Measurements from ENCODE around the gene SRPX.

The SRPX gene

GRCh38 chrX:38214551-38215531 lies 5.8 kb downstream of the SRPX start:
- no peaks in the 10 kb centered on the region for H3K79me2 ChIP-seq (ENCODE audit: control insufficient read depth, insufficient read depth, low read length, poor library complexity)
- H3K18ac ChIP-seq (ENCODE audit: low read length) = no peak overlapping the region
- no peak overlapping the region for H2BK12ac ChIP-seq (ENCODE audit: low read length)
- no peak overlapping the region for H2BK5ac ChIP-seq (ENCODE audit: low read depth, low read length, poor library complexity)
- no peak overlapping the region for H2AFZ ChIP-seq (ENCODE audit: insufficient read depth, low read length, poor library complexity)
- H3K4ac ChIP-seq (ENCODE audit: low read depth, low read length) = no peak overlapping the region
- H3K36me3 ChIP-seq (ENCODE audit: control insufficient read depth in 1 of 2, insufficient read depth in 2 of 2, low read length in 2 of 2) = no peaks in the 10 kb centered on the region
- H3K4me3 ChIP-seq (ENCODE audit: low read depth, low read length) = no peak overlapping the region
- no peak overlapping the region for H3K27ac ChIP-seq (ENCODE audit: low read depth, low read length)
- H3K27me3 ChIP-seq (ENCODE audit: insufficient read depth, low read length) = peaks cover 2% of the 10 kb centered on the region
- no peak overlapping the region for H2BK120ac ChIP-seq (ENCODE audit: insufficient read depth, low read length, poor library complexity)
- H4K8ac ChIP-seq (ENCODE audit: low read depth, low read length) = no peak overlapping the region
- no CpG with 5 or more reads among the region's 11 CpGs for WGBS (ENCODE audit: extremely low coverage, insufficient coverage, insufficient read length)
- no peak overlapping the region for H3K9ac ChIP-seq (ENCODE audit: low read length)
- H3K9me3 ChIP-seq (ENCODE audit: insufficient read depth, low read depth, low read length) = no peaks in the 10 kb centered on the region
- H3K4me1 ChIP-seq (ENCODE audit: control insufficient read depth in 1 of 2, insufficient read depth in 2 of 2, low read length in 2 of 2) = no peaks in the 10 kb centered on the region
- DNase-seq = no peak
- no peak overlapping the region for H2AK5ac ChIP-seq (ENCODE audit: low read length)
- H4K91ac ChIP-seq (ENCODE audit: low read depth, low read length) = no peak overlapping the region
- H3K79me1 ChIP-seq (ENCODE audit: low read length) = no peaks in the 10 kb centered on the region
- no peak overlapping the region for H3K4me2 ChIP-seq (ENCODE audit: low read length)
- no peak overlapping the region for H4K12ac ChIP-seq (ENCODE audit: low read depth, low read length)
- no peak overlapping the region for H3K14ac ChIP-seq (ENCODE audit: low read length)
- H3K23ac ChIP-seq (ENCODE audit: low read length) = no peak overlapping the region

GRCh38 chrX:38214044-38214443 lies 6.6 kb downstream of the SRPX start:
- no peak overlapping the region for H2BK5ac ChIP-seq (ENCODE audit: low read depth, low read length, poor library complexity)
- no peaks in the 10 kb centered on the region for H3K4me1 ChIP-seq (ENCODE audit: control insufficient read depth in 1 of 2, insufficient read depth in 2 of 2, low read length in 2 of 2)
- no peak overlapping the region for H2AK5ac ChIP-seq (ENCODE audit: low read length)
- H3K27me3 ChIP-seq (ENCODE audit: insufficient read depth, low read length) = no peaks in the 10 kb centered on the region
- H3K79me2 ChIP-seq (ENCODE audit: control insufficient read depth, insufficient read depth, low read length, poor library complexity) = no peaks in the 10 kb centered on the region
- no peak for DNase-seq
- no peak overlapping the region for H3K9ac ChIP-seq (ENCODE audit: low read length)
- H4K91ac ChIP-seq (ENCODE audit: low read depth, low read length) = no peak overlapping the region
- H3K4me3 ChIP-seq (ENCODE audit: low read depth, low read length) = no peak overlapping the region
- H2BK120ac ChIP-seq (ENCODE audit: insufficient read depth, low read length, poor library complexity) = no peak overlapping the region
- no peak overlapping the region for H4K12ac ChIP-seq (ENCODE audit: low read depth, low read length)
- H3K18ac ChIP-seq (ENCODE audit: low read length) = no peak overlapping the region
- no peaks in the 10 kb centered on the region for H3K9me3 ChIP-seq (ENCODE audit: insufficient read depth, low read depth, low read length)
- no CpG with 5 or more reads among the region's 1 CpG for WGBS (ENCODE audit: extremely low coverage, insufficient coverage, insufficient read length)
- no peak overlapping the region for H2AFZ ChIP-seq (ENCODE audit: insufficient read depth, low read length, poor library complexity)
- no peak overlapping the region for H3K4me2 ChIP-seq (ENCODE audit: low read length)
- no peak overlapping the region for H3K27ac ChIP-seq (ENCODE audit: low read depth, low read length)
- H3K14ac ChIP-seq (ENCODE audit: low read length) = no peak overlapping the region
- H3K23ac ChIP-seq (ENCODE audit: low read length) = no peak overlapping the region
- H3K4ac ChIP-seq (ENCODE audit: low read depth, low read length) = no peak overlapping the region
- H3K79me1 ChIP-seq (ENCODE audit: low read length) = no peaks in the 10 kb centered on the region
- H3K36me3 ChIP-seq (ENCODE audit: control insufficient read depth in 1 of 2, insufficient read depth in 2 of 2, low read length in 2 of 2) = no peaks in the 10 kb centered on the region
- no peak overlapping the region for H4K8ac ChIP-seq (ENCODE audit: low read depth, low read length)
- no peak overlapping the region for H2BK12ac ChIP-seq (ENCODE audit: low read length)

- H3K4me3 ChIP-seq (ENCODE audit: low read depth, low read length) = no peak overlapping the region
- no peaks in the 10 kb centered on the region for H3K79me2 ChIP-seq (ENCODE audit: control insufficient read depth, insufficient read depth, low read length, poor library complexity)
- no peak overlapping the region for H3K14ac ChIP-seq (ENCODE audit: low read length)
- no peak for DNase-seq
- no peak overlapping the region for H4K8ac ChIP-seq (ENCODE audit: low read depth, low read length)
- no peak overlapping the region for H4K12ac ChIP-seq (ENCODE audit: low read depth, low read length)
- no peak overlapping the region for H2AFZ ChIP-seq (ENCODE audit: insufficient read depth, low read length, poor library complexity)
- no peak overlapping the region for H3K9ac ChIP-seq (ENCODE audit: low read length)
- H2BK5ac ChIP-seq (ENCODE audit: low read depth, low read length, poor library complexity) = no peak overlapping the region
- no peak overlapping the region for H2AK5ac ChIP-seq (ENCODE audit: low read length)
- H3K18ac ChIP-seq (ENCODE audit: low read length) = no peak overlapping the region
- H3K4ac ChIP-seq (ENCODE audit: low read depth, low read length) = no peak overlapping the region
- H3K4me1 ChIP-seq (ENCODE audit: control insufficient read depth in 1 of 2, insufficient read depth in 2 of 2, low read length in 2 of 2) = no peaks in the 10 kb centered on the region
- H3K36me3 ChIP-seq (ENCODE audit: control insufficient read depth in 1 of 2, insufficient read depth in 2 of 2, low read length in 2 of 2) = no peaks in the 10 kb centered on the region
- no peak overlapping the region for H4K91ac ChIP-seq (ENCODE audit: low read depth, low read length)
- H2BK12ac ChIP-seq (ENCODE audit: low read length) = no peak overlapping the region
- H3K27ac ChIP-seq (ENCODE audit: low read depth, low read length) = no peak overlapping the region
- no peak overlapping the region for H3K4me2 ChIP-seq (ENCODE audit: low read length)
- H2BK120ac ChIP-seq (ENCODE audit: insufficient read depth, low read length, poor library complexity) = no peak overlapping the region
- H3K27me3 ChIP-seq (ENCODE audit: insufficient read depth, low read length) = no peaks in the 10 kb centered on the region
- no peaks in the 10 kb centered on the region for H3K79me1 ChIP-seq (ENCODE audit: low read length)
- no peaks in the 10 kb centered on the region for H3K9me3 ChIP-seq (ENCODE audit: insufficient read depth, low read depth, low read length)
- H3K23ac ChIP-seq (ENCODE audit: low read length) = no peak overlapping the region
- WGBS (ENCODE audit: extremely low coverage, insufficient coverage, insufficient read length) = no CpG with 5 or more reads among the region's 4 CpGs
Measured at GRCh38 chrX:38211891-38212635, 8.6 kb downstream of the SRPX start.

GRCh38 chrX:38206542-38206941 lies 14.1 kb downstream of the SRPX start:
- Histone ChIP-seq H2AK5ac (ENCODE audit: low read length) (no peak overlapping the region), H3K27ac (ENCODE audit: low read depth, low read length) (no peak overlapping the region), H3K27me3 (ENCODE audit: insufficient read depth, low read length) (no peaks in the 10 kb centered on the region), H3K9me3 (ENCODE audit: insufficient read depth, low read depth, low read length) (no peaks in the 10 kb centered on the region), H4K91ac (ENCODE audit: low read depth, low read length) (no peak overlapping the region), H3K79me1 (ENCODE audit: low read length) (no peaks in the 10 kb centered on the region), H3K23ac (ENCODE audit: low read length) (no peak overlapping the region), H2BK120ac (ENCODE audit: insufficient read depth, low read length, poor library complexity) (no peak overlapping the region), H3K4ac (ENCODE audit: low read depth, low read length) (no peak overlapping the region), H2AFZ (ENCODE audit: insufficient read depth, low read length, poor library complexity) (no peak overlapping the region), H3K14ac (ENCODE audit: low read length) (no peak overlapping the region), H2BK5ac (ENCODE audit: low read depth, low read length, poor library complexity) (no peak overlapping the region), H4K8ac (ENCODE audit: low read depth, low read length) (no peak overlapping the region), H3K18ac (ENCODE audit: low read length) (no peak overlapping the region), H3K9ac (ENCODE audit: low read length) (no peak overlapping the region), H3K4me2 (ENCODE audit: low read length) (no peak overlapping the region), H4K12ac (ENCODE audit: low read depth, low read length) (no peak overlapping the region), H2BK12ac (ENCODE audit: low read length) (no peak overlapping the region), H3K4me3 (ENCODE audit: low read depth, low read length) (no peak overlapping the region), H3K4me1 (ENCODE audit: control insufficient read depth in 1 of 2, insufficient read depth in 2 of 2, low read length in 2 of 2) (no peaks in the 10 kb centered on the region), H3K79me2 (ENCODE audit: control insufficient read depth, insufficient read depth, low read length, poor library complexity) (no peaks in the 10 kb centered on the region), H3K36me3 (ENCODE audit: control insufficient read depth in 1 of 2, insufficient read depth in 2 of 2, low read length in 2 of 2) (no peaks in the 10 kb centered on the region)
- no peak for DNase-seq
- no CpG with 5 or more reads among the region's 3 CpGs for WGBS (ENCODE audit: extremely low coverage, insufficient coverage, insufficient read length)
